AG09319 (cell line): ENCODE measurements around the gene TP53AIP1.

ENCODE experiments used
- DNase-seq: peaks from one replicate; pipeline ENCODE4 v3.0.0-alpha.2; 2010; ENCODE audit warnings: low read depth; ENCODE audit errors: extremely low read depth
- CTCF ChIP-seq: IDR thresholded peaks from 2 replicates; pipeline ENCODE4 v1.5.1; 2011; ENCODE audit warnings: low read depth, mild to moderate bottlenecking, inconsistent platforms, low read length, moderate library complexity

The TP53AIP1 gene

GRCh38 chr11:128931066-128931465, 11.6 kb downstream of the TP53AIP1 start:
- no peak for DNase-seq
- no peak for TF ChIP-seq CTCF

- no peak for TF ChIP-seq CTCF
- no peak for DNase-seq
These were observed 12.7 kb downstream of the TP53AIP1 start for GRCh38 chr11:128929991-128930390.

GRCh38 chr11:128929468-128929867, 13.2 kb downstream of the TP53AIP1 start:
- TF ChIP-seq CTCF = no peak
- DNase-seq = no peak

GRCh38 chr11:128928400-128928799, 14.3 kb downstream of the TP53AIP1 start:
- no peak for DNase-seq
- TF ChIP-seq CTCF = no peak

GRCh38 chr11:128927683-128928336, 14.9 kb downstream of the TP53AIP1 start:
- no peak for DNase-seq

GRCh38 chr11:128927108-128927461, 15.6 kb downstream of the TP53AIP1 start:
- no peak for TF ChIP-seq CTCF
- DNase-seq = no peak

More at GRCh38 chr11:128927683-128928336, 14.9 kb downstream of the TP53AIP1 start:
- no peak for TF ChIP-seq CTCF

GRCh38 chr11:128926437-128927107, 16.1 kb downstream of the TP53AIP1 start:
- no peak for TF ChIP-seq CTCF
- DNase-seq = no peak
